ENCODE results near the gene CEP55.

GRCh38 chr10:93542358-93542791 lies 46.0 kb downstream of the CEP55 start:
- TF ChIP-seq CTCF (IDR thresholded peaks at IDR 0.05) (peak in 1 of 3 experiments; percentile 12), POLR2A (IDR thresholded peaks at IDR 0.05) (no peak), POLR2AphosphoS5 (IDR thresholded peaks at IDR 0.05; ENCODE audit: insufficient read depth in 1 of 2, low read depth in 1 of 2) (no peak)

Measured in vagina (tissue), 2 donors.